BJ (cell line): ENCODE results near the gene RDH14. TPM values are rescaled to one million over a fixed set of nuclear protein-coding genes. Genes with fewer than 3 reads are reported as not detected.

Source experiments
- CTCF ChIA-PET: fragments of 350-600 bp; formaldehyde crosslinking; extraction: SDS; loops from one replicate; lab custom pipeline; 2021; ENCODE audit warnings: antibody characterized with exemption, inconsistent platforms; lab: Yijun Ruan, JAX
- POLR2A ChIA-PET: fragments of 300-600 bp; sonication (Branson Sonifier 250); formaldehyde crosslinking; extraction: SDS; loops from one replicate; lab custom pipeline; 2021; ENCODE audit warnings: antibody characterized with exemption; lab: Charles Lee
- DNase-seq: peaks from one replicate; pipeline ENCODE4 v3.0.0-alpha.2; 2011; ENCODE audit warnings: low read depth
- H3K27me3 ChIP-seq: 2 replicates; pipeline ENCODE4 v1.6.0; 2011; ENCODE audit warnings: low read length; ENCODE audit not compliant: control insufficient read depth, insufficient read depth
- H3K36me3 ChIP-seq: 2 replicates; pipeline ENCODE4 v1.5.1; 2011; ENCODE audit warnings: low read length; ENCODE audit not compliant: control insufficient read depth, insufficient read depth
- H3K4me3 ChIP-seq: 2 replicates; pipeline ENCODE4 v1.5.1; 2011; ENCODE audit warnings: low read depth, mild to moderate bottlenecking, control low read depth, low read length
- polyA plus RNA-seq: library from polyadenylated mRNA; depleted of rRNA; stranded (reverse); fragments of >200 nt; gene quantifications from 2 replicates; pipeline ENCODE4 v1.2.3, GENCODE V29; 2011
- TF ChIP-seq, protein P1 (sequence below): IDR thresholded peaks from 2 replicates; pipeline ENCODE4 v1.5.1; 2011; ENCODE audit warnings: low read depth, mild to moderate bottlenecking, control low read depth, inconsistent platforms, low read length, moderate library complexity; ENCODE audit not compliant: insufficient read depth

Gene RDH14
- polyA plus RNA-seq, 1 experiment: 13.1 TPM

DNA sequence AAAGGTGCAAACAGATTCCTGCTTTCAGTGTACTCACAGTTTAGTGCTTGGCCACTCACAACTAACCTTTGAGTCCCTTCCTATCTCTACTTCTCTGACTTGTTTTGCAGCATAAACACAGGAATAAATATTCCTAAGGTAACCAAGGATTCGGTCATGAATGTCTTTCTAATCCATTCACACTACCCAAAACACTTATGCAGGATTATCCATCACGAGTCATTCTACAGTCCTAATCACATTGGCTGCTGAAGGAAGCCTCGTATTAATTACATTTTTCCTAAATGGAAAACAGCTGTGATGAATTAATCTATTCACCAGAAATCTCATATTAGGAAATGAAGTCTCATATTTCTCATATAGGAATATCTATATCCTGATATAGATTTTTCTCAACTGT is 16.3 kb downstream of the RDH14 start:
- no peak overlapping the region for H3K4me3 ChIP-seq
- ChIA-PET POLR2A (no interaction called here), CTCF (no interaction called here)
- H3K36me3 ChIP-seq: no peaks in the 10 kb centered on the region
- TF ChIP-seq, protein P1, sequence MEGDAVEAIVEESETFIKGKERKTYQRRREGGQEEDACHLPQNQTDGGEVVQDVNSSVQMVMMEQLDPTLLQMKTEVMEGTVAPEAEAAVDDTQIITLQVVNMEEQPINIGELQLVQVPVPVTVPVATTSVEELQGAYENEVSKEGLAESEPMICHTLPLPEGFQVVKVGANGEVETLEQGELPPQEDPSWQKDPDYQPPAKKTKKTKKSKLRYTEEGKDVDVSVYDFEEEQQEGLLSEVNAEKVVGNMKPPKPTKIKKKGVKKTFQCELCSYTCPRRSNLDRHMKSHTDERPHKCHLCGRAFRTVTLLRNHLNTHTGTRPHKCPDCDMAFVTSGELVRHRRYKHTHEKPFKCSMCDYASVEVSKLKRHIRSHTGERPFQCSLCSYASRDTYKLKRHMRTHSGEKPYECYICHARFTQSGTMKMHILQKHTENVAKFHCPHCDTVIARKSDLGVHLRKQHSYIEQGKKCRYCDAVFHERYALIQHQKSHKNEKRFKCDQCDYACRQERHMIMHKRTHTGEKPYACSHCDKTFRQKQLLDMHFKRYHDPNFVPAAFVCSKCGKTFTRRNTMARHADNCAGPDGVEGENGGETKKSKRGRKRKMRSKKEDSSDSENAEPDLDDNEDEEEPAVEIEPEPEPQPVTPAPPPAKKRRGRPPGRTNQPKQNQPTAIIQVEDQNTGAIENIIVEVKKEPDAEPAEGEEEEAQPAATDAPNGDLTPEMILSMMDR: no peak
- no peaks in the 10 kb centered on the region for H3K27me3 ChIP-seq
- DNase-seq: no peak

DNA sequence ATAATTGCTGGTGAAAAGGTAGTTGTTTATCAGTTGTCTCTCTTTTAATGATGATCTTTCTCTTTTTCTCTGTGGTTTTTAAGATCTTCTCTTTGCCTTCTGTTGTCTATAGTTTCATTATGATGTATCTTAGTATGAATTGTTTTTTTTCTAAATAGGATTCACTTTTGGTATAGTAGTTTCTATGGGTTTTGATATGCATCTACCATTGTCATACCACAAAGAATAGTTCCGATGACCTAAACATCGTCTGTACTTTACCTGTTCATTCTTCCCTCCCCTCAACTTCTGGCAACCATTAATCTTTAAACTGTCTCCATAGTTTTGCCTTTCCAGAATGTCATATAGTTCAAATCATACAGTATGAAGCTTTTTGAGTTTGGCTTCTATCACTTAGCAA is 19.6 kb downstream of the RDH14 start:
- TF ChIP-seq, protein P1: no peak
- POLR2A ChIA-PET: no interaction called here
- no peak for DNase-seq
- Histone ChIP-seq H3K27me3 (no peaks in the 10 kb centered on the region), H3K4me3 (no peak overlapping the region), H3K36me3 (no peaks in the 10 kb centered on the region)
- CTCF ChIA-PET: no interaction called here

DNA sequence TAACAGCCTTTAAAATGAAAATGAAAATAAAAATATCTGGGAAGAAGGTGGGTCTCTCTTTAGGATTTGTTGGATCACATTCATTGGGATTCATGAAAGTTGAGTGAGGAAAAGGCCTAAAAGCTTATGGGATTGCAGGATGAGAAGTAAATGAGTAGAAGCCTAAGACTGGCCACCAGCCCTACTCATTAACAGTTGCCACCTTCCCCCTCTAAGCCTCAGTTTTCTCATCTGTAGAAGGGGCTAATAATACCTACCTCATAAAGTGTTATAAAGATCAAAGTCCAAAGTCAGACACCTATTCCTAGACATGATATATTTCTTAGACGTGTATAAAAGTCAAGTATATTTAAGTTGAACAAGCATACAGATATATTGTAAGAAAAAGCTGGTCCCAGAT is 23.8 kb downstream of the RDH14 start:
- Histone ChIP-seq H3K36me3 (no peaks in the 10 kb centered on the region), H3K27me3 (no peaks in the 10 kb centered on the region), H3K4me3 (no peak overlapping the region)
- ChIA-PET POLR2A (no interaction called here), CTCF (interaction anchor here (0.6 to 2.8 kb wide), 3 partner anchors 16 to 151 kb away, joined by 3 to 18 read pairs (median 5); no protein-coding TSS in a partner anchor)
- no peak for DNase-seq
- TF ChIP-seq, protein P1: no peak

DNA sequence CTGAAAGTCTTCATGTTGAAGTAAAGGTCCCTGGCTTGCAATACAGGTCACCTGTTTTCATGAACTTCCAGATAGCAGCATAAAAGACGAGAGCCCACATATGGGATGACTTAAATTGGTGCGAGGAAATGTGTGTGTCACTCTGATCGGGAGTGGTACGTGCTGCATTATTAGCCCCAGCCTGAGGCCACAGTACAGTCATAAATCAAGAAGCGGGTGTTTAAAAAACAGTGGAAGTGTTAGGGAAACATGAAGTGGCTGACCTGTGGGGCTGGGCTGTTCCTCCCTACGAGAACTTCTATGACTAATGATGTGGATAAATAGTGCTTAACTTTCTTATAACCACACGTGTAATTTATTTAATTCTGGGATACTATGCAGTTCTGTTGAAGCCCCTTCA is 24.4 kb downstream of the RDH14 start:
- H3K27me3 ChIP-seq: no peaks in the 10 kb centered on the region
- POLR2A ChIA-PET: no interaction called here
- TF ChIP-seq, protein P1: no peak
- DNase-seq: no peak
- H3K36me3 ChIP-seq: no peaks in the 10 kb centered on the region
- CTCF ChIA-PET: interaction anchor here (1.6 to 2.8 kb wide), 2 partner anchors 15 to 23 kb away, joined by 5 to 18 read pairs; no protein-coding TSS in a partner anchor
- no peak overlapping the region for H3K4me3 ChIP-seq

DNA sequence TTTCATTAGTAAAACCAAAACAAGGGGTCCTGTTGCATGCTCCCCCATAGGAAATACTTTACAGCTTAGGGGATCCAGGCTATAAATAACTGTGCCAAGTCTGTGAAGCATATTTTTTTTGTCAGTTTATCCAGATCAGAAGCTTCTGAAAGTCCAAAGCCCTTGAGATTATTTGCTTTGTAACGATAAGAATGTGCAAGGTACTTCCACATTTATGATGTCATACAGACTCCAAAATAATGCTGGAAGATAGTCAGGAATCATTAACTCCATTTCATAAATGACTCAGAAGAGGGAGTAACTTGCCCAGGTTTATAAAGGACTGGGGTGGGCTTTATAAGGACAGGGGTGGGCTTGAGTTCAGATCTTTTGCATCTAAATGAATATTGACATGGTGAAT is 29.3 kb downstream of the RDH14 start:
- POLR2A ChIA-PET: no interaction called here
- Histone ChIP-seq H3K4me3 (no peak overlapping the region), H3K27me3 (no peaks in the 10 kb centered on the region), H3K36me3 (no peaks in the 10 kb centered on the region)
- TF ChIP-seq, protein P1: no peak
- CTCF ChIA-PET: interaction anchor here (0.7 to 5.9 kb wide), 2 partner anchors 10 to 218 kb away, joined by 3 to 36 read pairs; no protein-coding TSS in a partner anchor
- no peak for DNase-seq
